Brain pericyte (primary cell): ENCODE measurements around the gene ABHD18.
"Not testable (repeated sequence)": the region's sequence is repeated elsewhere in the genome, so short reads cannot be mapped to it uniquely, and the experiment has no call there.

Experiments used
- DNase-seq: peaks from one replicate; pipeline ENCODE4 v3.0.0-alpha.2; 2012; ENCODE audit warnings: low read depth, low spot score

The ABHD18 gene

DNA sequence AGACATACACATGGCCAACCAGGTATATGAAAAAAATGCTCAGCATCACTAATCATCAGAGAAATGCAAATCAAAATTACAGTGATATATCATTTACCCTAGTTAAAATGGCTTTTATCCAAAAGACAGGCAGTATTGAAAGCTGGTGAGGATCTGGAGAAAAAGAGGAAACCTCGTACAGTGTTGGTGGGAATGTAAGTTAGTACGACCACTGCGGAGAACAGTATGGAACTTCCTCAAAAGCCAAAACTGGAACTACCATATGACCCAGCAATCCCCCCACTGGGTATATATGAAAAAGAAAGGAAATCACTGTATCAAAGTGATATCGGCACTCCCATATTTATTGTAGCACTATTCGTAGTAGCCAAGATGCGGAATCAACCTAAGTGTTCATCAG, 23.4 kb downstream of the ABHD18 start:
- no peak for DNase-seq

DNA sequence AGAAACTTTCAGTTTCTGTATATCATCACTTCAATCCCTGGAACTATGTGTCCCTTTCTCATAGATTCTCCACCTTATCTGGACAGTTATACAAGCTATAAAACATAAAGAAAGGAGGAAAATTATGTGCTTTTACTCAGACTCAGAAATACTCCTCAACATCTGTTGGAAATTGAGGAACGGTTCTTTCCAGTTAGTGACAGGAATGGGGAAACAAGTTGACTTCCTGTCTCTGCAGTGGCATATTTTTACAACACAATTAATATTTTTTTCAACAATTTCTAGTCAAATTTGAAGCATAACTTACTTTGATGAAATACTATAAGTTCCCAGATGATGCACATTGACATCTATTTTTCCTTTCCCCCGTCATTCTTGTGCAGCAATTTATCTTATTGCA, 27.9 kb downstream of the ABHD18 start:
- no peak for DNase-seq

DNA sequence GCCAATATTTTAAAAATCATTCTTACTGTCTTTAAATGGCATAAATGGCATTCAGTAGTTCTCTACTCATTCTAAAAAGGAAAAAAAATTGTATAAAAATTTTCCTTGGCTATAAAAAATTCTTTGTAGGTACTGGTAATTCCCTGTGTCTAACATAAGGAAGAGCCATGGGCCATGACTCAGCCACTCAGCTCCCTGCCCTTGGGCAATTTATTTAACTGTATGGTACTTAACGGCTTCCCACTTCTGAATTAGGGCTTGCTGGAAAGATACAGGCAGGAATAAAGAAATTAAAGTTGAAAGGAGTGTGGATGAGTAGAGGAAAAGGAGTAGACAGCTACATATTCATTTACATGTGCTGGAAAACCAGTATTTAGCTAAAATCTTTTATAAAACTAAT, 30.6 kb downstream of the ABHD18 start:
- no peak for DNase-seq

DNA sequence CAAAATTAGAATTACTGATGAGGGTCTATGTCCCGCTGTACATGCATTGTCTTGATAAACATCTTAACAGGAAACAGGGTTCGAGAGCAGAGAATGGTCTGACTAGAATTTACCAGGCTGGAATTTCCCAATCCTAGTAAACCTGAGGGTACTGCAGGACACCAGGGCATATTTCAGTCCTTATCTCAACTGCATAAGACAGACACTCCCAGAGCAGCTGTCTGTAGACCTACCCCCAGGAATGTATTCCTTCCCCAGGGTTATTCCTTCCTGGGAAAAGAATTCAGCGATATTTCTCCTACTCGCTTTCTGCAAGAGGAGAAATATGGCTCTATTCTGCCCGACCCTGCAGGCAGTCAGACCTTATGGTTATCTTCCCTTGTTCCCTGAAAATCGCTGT, 31.3 kb downstream of the ABHD18 start:
- not testable (repeated sequence) for DNase-seq

DNA sequence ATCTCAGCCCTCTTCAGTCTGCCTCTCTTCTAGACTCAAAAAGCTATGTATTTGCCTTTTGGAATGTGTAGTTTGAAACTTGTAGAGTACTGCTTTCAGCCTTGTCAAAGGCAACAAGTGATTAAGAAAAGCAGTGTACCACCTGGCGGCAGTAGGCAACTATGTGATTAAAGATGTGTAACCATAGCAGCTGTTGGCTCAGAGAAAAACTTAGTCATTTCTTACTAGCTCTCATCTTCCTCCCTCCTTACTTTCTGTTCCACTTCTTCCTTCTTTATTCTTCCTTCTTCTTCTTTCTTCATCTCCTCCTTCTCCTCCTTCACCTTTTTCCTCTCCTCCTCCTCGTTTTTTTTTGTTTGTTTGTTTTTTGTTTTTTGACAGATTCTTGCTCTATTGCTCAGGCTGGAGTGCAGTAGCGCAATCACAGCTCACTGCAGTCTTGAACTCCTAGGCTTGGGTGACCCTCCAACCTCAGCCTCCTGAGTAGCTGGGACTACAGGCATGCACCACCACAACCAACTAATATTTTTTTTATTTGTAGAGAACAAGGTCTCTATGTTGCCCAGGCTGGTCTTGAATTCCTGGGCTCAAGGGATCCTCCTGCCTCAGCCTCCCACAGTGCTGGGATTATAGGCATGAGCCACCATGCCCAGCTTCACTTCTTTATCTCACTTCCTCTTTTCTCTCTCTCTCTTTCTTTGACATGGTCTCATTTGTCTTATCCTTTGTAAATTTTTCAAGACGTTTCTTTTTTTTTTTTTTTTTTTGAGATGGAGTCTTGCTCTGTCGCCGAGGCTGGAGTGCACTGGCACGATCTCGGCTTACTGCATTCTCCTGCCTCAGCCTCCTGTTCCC, 32.6 kb downstream of the ABHD18 start:
- no peak for DNase-seq

DNA sequence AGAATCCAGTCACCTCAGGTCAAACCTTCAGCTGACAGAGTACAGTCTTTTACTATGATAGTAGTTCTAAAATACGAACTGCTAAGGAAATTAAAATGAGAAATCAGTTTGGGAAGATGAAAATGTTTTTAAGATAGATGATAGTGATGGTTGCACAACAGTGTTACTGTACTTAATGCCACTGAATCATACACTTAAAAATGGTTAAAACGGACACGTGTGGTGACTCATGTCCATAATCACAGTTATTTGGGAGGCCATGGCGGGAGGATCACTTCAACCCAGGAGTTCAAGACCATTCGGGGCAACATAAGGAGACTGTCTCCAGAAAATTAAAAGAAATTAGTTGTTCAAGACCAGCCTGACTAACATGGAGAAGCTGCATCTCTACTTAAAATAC, 41.4 kb downstream of the ABHD18 start:
- DNase-seq: no peak

DNA sequence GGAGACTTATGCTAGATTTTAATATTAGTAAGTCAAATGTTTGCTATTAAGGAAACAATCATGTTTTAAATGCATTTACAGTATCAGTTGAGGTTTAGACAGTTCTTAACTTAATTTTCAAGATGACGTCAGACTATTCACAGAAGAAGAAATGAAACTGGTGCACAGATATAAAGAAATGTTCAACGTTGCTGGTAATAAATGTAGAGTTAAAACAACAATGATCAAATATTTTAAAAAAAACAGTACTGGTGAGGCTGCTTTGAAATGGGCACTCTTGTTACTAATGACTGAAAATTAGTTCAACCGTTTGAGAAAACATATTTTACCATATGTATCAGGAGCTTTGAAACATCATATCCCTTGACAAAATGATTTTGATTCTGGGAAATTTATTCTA, 44.2 kb downstream of the ABHD18 start:
- DNase-seq: no peak

DNA sequence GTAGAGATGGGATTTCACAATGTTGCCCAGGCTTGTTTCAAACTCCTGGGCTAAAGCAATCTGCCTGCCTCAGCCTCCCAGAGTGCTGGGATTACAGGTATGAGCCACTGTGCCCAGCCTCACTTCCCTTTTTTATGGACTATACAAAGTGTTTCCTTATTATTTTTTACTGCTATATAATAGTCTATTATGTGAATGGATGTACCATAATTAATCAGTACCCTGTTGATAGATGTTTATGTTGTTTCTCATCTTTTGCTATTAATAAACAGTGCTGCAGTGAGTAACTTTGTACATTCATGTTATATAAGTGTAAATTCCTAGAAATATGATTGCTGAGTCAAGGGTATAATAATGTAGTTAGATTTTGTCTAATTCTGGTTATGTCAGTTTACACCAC, 60.1 kb downstream of the ABHD18 start:
- DNase-seq: no peak

DNA sequence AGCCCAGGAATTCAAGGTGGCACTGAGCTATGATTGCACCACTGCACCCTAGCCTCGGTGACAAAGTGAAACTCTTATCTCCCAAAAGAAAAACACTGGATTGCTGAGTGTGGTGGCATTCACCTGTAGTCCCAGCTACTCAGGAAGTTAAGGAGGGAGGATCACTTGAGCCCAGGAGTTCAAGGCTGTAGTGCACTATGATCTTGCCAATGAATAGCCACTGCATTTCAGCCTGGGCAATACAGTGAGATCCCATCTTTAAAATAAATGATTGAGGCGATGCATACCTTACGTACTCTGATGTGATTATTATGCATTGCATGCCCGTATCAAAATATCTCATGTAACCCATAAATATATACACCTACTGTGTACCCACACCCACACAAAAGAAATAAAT, 64.7 kb downstream of the ABHD18 start:
- DNase-seq: no peak

DNA sequence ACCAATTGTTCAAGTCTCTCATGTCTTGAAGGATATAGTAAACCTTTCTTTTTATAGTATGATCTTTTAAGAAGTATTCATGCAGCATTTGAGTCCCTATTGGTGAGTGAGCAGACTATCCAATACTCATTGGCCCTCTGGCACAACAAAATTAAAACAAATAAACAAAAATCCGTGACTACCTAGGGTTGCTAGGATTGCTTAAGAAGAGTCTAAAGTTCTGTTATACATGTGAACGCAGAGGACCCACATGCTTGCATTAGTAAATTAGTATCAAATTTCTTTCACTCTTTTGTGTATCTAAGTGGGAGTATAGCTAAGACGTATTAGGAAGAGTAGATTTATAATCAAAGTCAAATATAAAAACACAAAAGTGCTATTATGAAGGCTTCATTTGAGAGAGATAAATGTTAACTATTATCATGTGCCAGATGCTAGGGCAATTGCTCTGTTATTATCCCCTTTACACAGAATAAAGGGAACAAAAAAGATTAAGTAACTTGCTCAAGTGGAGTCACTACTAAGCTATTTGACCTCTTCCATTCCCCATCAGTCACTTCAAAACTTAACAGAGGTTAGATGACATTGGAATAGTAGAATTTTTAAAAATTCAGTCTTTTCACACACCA, 66.7 kb downstream of the ABHD18 start:
- DNase-seq: no peak

DNA sequence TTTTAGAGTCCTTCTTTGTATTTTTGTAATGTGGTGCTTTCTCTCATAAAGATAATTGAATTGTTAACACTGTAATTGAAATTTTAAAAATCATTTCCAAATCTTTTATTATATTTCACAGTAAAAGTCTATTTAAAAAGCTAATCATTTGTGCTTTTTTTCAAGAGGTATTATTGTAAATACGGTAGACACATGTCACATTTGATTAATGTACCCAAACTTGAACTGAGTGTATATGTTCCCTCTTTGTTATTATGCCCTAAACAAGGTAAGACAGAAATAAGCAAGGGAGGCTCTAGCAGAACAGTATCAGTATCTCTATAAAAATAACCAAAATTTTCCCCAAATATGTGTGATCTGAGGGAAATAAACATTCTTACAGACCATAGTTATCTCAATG, 74.4 kb downstream of the ABHD18 start:
- DNase-seq: no peak

DNA sequence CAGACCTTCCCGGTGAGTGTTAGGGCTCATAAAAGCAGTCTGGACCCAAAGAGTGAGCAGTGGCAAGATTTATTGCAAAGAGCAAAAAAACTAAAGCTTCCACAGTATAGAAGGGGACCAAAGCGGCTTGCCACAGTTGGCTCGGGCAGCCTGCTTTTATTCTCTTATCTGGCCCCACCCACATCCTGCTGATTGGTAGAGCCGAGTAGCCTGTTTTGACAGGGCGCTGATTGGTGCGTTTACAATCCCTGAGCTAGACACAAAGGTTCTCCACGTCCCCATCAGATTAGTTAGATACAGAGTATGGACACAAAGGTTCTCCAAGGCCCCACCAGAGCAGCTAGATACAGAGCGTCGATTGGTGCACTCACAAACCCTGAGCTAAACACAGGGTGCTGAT, 81.8 kb downstream of the ABHD18 start:
- not testable (repeated sequence) for DNase-seq

DNA sequence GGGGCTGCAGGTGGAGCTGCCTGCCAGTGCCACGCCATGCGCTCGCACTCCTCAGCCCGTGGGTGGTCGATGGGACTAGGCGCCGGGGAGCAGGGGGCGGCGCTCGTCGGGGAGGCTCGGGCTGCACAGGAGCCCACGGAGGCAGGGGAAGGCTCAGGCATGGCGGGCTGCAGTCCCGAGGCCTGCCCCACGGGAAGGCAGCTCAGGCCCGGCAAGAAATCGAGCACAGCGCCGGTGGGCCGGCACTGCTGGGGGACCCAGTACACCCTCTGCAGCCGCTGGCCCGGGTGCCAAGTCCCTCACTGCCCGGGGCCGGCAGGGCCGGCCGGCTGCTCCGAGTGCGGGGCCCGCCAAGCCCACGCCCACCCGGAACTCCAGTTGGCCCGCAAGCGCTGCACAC, 82.3 kb downstream of the ABHD18 start:
- not testable (repeated sequence) for DNase-seq

DNA sequence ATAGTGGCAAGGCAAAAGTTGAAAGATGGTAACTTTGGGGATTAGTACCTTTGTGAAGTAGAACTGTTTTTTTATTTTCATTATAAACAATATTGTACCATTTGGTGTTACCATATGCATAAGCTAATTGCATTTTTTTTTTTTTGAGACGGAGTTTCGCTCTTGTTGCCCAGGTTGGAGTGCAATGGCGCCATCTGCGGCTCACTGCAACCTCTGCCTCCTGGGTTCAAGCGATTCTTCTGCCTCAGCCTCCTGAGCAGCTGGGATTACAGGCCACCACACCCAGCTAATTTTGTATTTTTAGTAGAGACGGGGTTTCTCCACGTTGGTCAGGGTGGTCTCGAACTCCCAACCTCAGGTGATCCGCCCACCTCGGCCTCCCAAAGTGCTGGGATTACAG, 86.0 kb downstream of the ABHD18 start:
- DNase-seq: not testable (repeated sequence)

DNA sequence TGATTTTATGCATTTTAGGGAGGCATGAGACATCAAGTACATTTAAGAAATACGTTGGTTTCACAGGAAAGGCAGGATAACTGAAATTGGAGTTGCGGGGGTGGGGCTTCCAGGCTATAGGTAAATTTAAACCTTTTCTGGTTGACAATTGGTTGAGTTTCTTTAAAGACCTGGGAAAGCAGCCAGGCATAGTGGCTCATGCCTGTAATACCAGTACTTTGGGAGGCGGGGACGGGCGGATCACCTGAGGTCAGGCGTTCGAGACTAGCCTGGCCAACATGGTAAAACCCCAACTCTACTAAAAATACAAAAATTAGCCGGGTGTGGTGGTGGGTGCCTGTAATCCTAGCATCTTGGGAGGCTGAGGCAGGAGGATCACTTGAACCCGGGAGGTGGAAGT, 89.7 kb downstream of the ABHD18 start:
- DNase-seq: not testable (repeated sequence)

DNA sequence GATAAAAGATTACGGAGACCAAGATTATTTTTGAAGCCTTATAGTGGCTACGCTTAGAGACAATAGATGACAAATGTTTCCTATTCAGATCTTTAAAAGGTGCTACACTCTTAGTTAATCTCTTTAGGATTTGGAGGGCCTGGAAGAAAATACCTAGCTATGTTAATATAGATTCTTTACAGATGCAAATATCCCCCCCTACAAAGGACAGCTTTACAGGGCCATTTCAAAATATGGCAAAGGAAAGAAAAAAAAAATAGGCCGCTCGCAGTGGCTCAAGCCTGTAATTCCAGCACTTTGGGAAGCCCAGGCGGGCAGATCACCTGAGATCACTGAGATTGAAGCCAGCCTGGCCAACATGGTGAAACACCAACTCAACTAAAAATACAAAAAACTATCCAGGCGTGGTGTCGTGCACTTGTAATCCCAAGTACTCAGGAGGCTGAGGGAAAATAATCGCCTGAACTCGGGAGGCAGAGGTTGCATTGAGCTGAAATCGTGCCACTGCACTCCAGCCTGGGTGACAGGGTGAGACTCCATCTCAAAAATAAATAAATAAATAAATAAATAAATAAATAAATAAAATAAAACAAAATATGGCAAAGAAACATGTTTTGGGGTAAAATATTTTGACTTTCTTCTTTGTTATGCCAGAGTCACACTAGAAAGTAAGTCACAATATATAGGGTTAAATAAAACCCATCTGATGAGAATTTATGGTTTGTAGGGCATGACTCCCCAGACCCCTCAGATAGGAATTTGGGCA, 90.4 kb downstream of the ABHD18 start:
- not testable (repeated sequence) for DNase-seq

DNA sequence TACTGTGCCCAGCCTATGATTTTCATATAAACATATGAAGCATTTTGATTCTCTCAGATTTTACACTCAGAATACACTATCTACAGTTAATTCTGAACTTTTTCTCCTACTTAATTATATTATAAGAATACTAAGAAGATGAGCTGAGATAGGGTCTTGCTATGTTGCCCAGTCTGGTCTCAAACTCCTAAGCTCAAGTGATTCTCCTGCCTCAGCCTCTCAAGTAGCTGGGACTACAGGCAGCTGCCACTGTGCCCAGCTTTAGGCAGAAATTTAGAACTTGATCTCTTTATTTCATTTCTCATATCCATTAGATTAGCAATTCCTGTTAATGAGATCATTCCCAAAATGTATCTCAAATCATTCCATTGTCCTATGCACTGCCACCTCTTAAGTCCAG, 91.2 kb downstream of the ABHD18 start:
- DNase-seq: no peak

DNA sequence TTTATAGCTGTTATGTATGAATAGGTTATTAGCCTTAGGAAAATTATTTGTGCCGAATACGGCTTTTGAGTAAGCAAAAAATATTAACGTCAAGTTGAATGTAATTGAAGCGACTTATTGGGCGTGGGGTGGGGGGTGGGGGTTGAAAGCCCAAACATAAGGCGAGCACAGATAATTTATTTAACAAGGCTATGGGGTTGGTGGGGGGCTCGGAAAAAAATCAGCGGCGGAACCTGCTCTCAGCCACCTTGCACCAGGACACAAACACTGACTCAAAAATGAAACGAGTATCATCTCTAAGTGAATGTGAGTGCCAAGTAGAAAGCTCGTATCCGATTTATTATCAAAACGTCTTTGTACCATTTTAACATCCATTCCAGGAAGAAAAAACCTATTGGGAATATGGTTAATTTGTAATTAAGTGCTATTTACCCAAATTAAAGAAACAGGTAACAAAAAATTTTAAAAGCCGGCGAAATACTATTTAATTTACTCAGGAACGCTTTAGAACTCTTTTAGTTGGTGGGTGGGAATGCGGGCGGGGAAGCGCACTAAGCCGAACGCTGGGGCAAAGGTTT, 95.0 kb downstream of the ABHD18 start:
- no peak for DNase-seq

DNA sequence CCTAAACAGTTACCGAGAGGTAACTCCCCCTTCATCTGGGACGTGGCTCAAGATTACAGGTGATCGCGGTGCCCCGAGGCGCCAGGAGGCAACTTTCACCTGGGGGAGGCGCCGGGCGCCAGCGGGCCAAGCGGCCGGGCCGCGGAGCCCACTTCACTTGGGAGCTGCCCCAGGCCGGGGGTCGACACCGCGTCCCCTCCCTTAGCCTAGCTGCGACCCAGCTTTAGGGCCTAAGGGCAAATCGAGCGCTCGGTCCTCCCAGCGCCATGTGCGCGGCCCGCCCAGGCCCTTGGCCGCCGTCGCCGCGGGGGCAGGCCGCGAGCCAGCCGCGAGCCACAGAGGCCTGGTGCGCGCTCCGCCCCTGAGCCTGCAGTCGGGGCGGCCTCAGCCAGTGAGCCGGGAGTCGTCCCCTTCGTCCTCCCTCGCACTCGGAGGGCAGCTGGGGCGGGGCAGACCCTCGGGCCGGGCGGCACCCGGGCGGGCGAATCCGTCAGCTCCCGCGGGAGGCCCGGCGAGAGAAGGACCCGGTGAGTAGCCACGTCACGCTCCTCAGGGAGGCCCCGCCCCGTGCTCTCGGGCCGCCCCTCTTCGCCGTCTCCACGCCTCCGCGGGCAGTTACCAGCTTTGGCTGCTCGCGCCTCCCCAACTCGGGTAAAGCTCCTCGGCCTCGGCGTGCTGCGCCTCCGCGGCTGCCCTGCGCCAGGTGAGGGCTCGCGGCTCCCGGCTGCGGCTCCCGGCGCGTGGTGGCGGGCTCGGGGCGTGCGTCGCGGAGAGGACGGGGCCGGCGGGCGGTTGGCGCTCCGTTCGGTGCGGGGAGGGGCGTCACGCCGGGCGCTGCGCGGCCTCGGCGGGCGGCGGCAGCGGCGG, 95.7 kb downstream of the ABHD18 start, which contains the start of gene LARP1B:
Gene LARP1B, plus strand, starts transcription at position 614 of the 867 bp plus-strand sequence. CDS start 13,640 bp downstream, outside the sequence.
- DNase-seq: peak; percentile 74

DNA sequence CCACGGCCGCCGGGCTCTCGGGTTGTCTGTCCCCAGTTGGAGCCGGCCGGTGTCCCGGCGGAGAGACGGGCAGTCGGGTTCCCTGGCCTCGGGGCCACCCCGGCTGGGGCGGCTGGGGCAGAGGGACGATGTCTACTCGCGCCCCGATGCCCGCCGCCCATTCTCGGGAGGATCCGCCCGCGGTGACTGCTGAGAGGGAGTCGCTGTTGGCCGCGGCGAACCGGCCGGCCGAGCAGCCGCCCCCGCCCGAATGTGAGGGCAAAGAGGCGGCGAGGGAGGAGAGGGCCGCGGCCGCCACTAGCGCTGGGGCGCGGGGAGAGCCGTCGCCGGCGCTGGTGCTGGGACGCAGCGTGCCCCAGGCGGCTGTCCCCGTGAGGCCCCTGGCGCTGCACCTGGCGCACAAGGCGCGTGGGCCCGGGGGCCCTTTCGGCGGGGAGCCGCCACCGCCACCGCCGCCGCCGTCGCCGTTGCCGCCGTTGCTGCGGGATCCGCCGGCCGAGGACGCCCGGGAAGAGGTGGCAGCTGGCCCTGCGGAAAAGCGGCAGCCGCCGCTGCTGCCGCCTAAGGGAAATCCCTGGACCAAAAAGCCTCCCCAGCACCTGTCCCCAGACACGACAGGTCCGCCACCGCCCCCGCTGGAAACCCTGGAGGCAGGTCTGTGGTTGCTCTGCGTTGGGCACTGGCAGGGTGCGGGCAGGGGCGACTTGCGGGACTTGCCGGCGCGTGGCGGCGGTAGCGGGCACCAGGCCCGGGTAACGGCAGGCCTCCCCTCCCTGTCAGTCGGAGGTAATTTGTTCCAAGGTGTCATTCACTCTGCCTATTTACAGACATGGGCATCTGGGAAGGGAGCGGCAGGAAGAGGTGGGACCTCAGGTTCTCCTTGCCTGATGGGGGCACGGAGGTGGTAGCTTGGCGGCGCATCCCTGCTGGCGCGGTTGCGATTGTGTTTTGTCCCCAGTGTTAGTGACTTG, 96.6 kb downstream of the ABHD18 start:
- no peak for DNase-seq
